H1 (cell line): ENCODE results near the gene CEP41. TPM values are rescaled to one million over a fixed set of nuclear protein-coding genes. Genes with fewer than 3 reads are reported as not detected.

ENCODE experiments used
- CTCF ChIA-PET: fragments of 300-600 bp; sonication (Branson Sonifier 250); formaldehyde crosslinking; loops from one replicate; lab custom pipeline; 2021; ENCODE audit not compliant: partially characterized antibody; lab: Charles Lee
- POLR2A ChIA-PET: fragments of 300-600 bp; sonication (Branson Sonifier 250); formaldehyde crosslinking; loops from one replicate; lab custom pipeline; 2021; ENCODE audit warnings: inconsistent platforms; ENCODE audit not compliant: partially characterized antibody; lab: Charles Lee
- DNase-seq, 2 experiments: peaks; one replicate each; pipeline versions ENCODE4 v3.0.0 to v3.0.0-alpha.2; 2010 to 2022; ENCODE audit warnings: low spot score in 2 of 2, low read depth in 1 of 2, mixed read lengths in 1 of 2
- FAIRE-seq: peaks from 2 replicates; lab custom pipeline; 2011; peaks lifted over from hg19 to GRCh38; lab: Jason Lieb, UNC
- H2AFZ ChIP-seq: 2 replicates; pipeline ENCODE4 v1.8.1; 2012; ENCODE audit warnings: low read length, inconsistent platforms
- H2AK5ac ChIP-seq: 2 replicates; pipeline ENCODE4 v1.6.1; 2013; ENCODE audit warnings: low read depth, low read length
- H2BK120ac ChIP-seq: replicated peaks from 2 replicates; pipeline ENCODE3; 2013; ENCODE audit warnings: low read depth, low read length, inconsistent platforms
- H2BK12ac ChIP-seq: 2 replicates; pipeline ENCODE4 v1.6.1; 2013; ENCODE audit warnings: low read depth, low read length
- H2BK15ac ChIP-seq: 2 replicates; pipeline ENCODE4 v1.6.1; 2013; ENCODE audit warnings: low read length
- H2BK20ac ChIP-seq: 2 replicates; pipeline ENCODE4 v1.6.1; 2013; ENCODE audit warnings: low read length
- H2BK5ac ChIP-seq: 2 replicates; pipeline ENCODE4 v1.6.1; 2013; ENCODE audit warnings: low read depth, low read length
- H3K14ac ChIP-seq: 2 replicates; pipeline ENCODE4 v1.6.1; 2013; ENCODE audit warnings: inconsistent platforms; ENCODE audit not compliant: insufficient read length
- H3K18ac ChIP-seq: 2 replicates; pipeline ENCODE4 v1.6.1; 2013; ENCODE audit warnings: low read length; ENCODE audit errors: extremely low read depth
- H3K23ac ChIP-seq: 2 replicates; pipeline ENCODE4 v1.6.1; 2013; ENCODE audit warnings: inconsistent platforms; ENCODE audit not compliant: insufficient read length
- H3K23me2 ChIP-seq: 2 replicates; pipeline ENCODE4 v1.6.1; 2013; ENCODE audit warnings: low read depth, low read length
- H3K27ac ChIP-seq: 2 replicates; pipeline ENCODE4 v1.6.1; 2011; ENCODE audit warnings: low read depth, low read length, inconsistent platforms
- H3K27me3 ChIP-seq, 4 experiments: replicated peaks in 1 of 4; 1 replicate in 1 of 4; 2 replicates in 3 of 4; pipeline versions ENCODE4 v1.6.1 to v1.8.1; 2011 to 2013; ENCODE audit warnings: low read length in 3 of 4, mild to moderate bottlenecking in 3 of 4, inconsistent platforms in 2 of 4, mixed read lengths in 2 of 4, moderate library complexity in 1 of 4; ENCODE audit not compliant: control insufficient read depth in 3 of 4, insufficient read depth in 3 of 4; ENCODE audit errors: extremely low read depth in 1 of 4
- H3K36me3 ChIP-seq, 4 experiments: 2 replicates each; pipeline versions ENCODE4 v1.6.1 to v1.8.1; 2011 to 2013; ENCODE audit warnings: mild to moderate bottlenecking in 4 of 4, low read length in 3 of 4, moderate library complexity in 2 of 4, control low read depth in 1 of 4, inconsistent platforms in 1 of 4; ENCODE audit not compliant: insufficient read depth in 4 of 4, control insufficient read depth in 2 of 4
- H3K4ac ChIP-seq: replicated peaks from 2 replicates; pipeline ENCODE3; 2013; ENCODE audit warnings: low read length, low read depth, mixed read lengths, inconsistent platforms; ENCODE audit not compliant: insufficient read length
- H3K4me1 ChIP-seq, 4 experiments: replicated peaks in 1 of 4; 1 replicate in 1 of 4; 2 replicates in 3 of 4; pipeline versions ENCODE4 v1.6.1 to v1.8.1; 2011 to 2013; ENCODE audit warnings: low read length in 3 of 4, inconsistent platforms in 2 of 4, mixed read lengths in 1 of 4; ENCODE audit not compliant: insufficient read depth in 4 of 4, control insufficient read depth in 3 of 4
- H3K4me2 ChIP-seq, 2 experiments: 2 replicates each; pipeline versions ENCODE4 v1.6.1 to v1.8.1; 2011 to 2013; ENCODE audit warnings: low read depth in 2 of 2, low read length in 2 of 2, control low read depth in 1 of 2, inconsistent platforms in 1 of 2, mild to moderate bottlenecking in 1 of 2; ENCODE audit not compliant: insufficient read depth in 1 of 2
- H3K4me3 ChIP-seq, 4 experiments: fragments of 200-600, 300-600 bp in 1 of 4; sonication (generic), shearing (Covaris generic), sonication (Bioruptor Twin) in 1 of 4; 2 replicates each; pipeline versions ENCODE4 v1.5.1 to v1.8.1; 2011 to 2016; ENCODE audit warnings: low read length in 4 of 4, low read depth in 3 of 4, control low read depth in 2 of 4, inconsistent platforms in 2 of 4, mild to moderate bottlenecking in 2 of 4, mixed read lengths in 1 of 4, moderate library complexity in 1 of 4; ENCODE audit not compliant: insufficient read depth in 2 of 4; ENCODE audit errors: extremely low read depth in 1 of 4
- H3K56ac ChIP-seq: replicated peaks from 2 replicates; pipeline ENCODE3; 2013; ENCODE audit warnings: low read depth, mild to moderate bottlenecking, mixed read lengths, low read length, inconsistent platforms; ENCODE audit not compliant: insufficient read length
- H3K79me1 ChIP-seq: 2 replicates; pipeline ENCODE4 v1.6.1; 2013; ENCODE audit warnings: low read depth, low read length, control low read depth
- H3K79me2 ChIP-seq, 2 experiments: 2 replicates each; pipeline versions ENCODE4 v1.6.1 to v1.8.1; 2012 to 2013; ENCODE audit warnings: low read length in 2 of 2, mild to moderate bottlenecking in 2 of 2, inconsistent platforms in 1 of 2; ENCODE audit not compliant: insufficient read depth in 2 of 2, control insufficient read depth in 1 of 2
- H3K9ac ChIP-seq, 4 experiments: replicated peaks in 1 of 4; 1 replicate in 1 of 4; 2 replicates in 3 of 4; pipeline versions ENCODE4 v1.6.1 to v1.8.1; 2011 to 2013; ENCODE audit warnings: low read depth in 3 of 4, low read length in 3 of 4, control low read depth in 2 of 4, mild to moderate bottlenecking in 2 of 4, moderate library complexity in 2 of 4, inconsistent platforms in 1 of 4; ENCODE audit errors: extremely low read depth in 1 of 4
- H3K9me3 ChIP-seq, 2 experiments: 2 replicates each; pipeline versions ENCODE4 v1.6.1 to v1.8.1; 2012 to 2013; ENCODE audit warnings: mild to moderate bottlenecking in 2 of 2, moderate library complexity in 2 of 2, control low read depth in 1 of 2, inconsistent platforms in 1 of 2, low read depth in 1 of 2, low read length in 1 of 2, mixed read lengths in 1 of 2; ENCODE audit not compliant: insufficient read depth in 2 of 2
- H4K20me1 ChIP-seq, 2 experiments: replicated peaks in 1 of 2; 2 replicates each; pipeline versions ENCODE3 to v1.8.1; 2011 to 2013; ENCODE audit warnings: inconsistent platforms in 2 of 2, low read length in 2 of 2, mild to moderate bottlenecking in 1 of 2; ENCODE audit not compliant: insufficient read depth in 2 of 2, control insufficient read depth in 1 of 2
- H4K5ac ChIP-seq: 2 replicates; pipeline ENCODE4 v1.6.1; 2013; ENCODE audit warnings: low read length, low read depth, mixed read lengths, inconsistent platforms; ENCODE audit not compliant: insufficient read length
- H4K8ac ChIP-seq: 2 replicates; pipeline ENCODE4 v1.8.0; 2013; ENCODE audit warnings: mild to moderate bottlenecking, moderate library complexity, low read length, inconsistent platforms; ENCODE audit not compliant: insufficient read depth; ENCODE audit errors: extremely low read depth
- H4K91ac ChIP-seq: replicated peaks from 2 replicates; pipeline ENCODE3; 2013; ENCODE audit warnings: low read length, mixed read lengths, inconsistent platforms; ENCODE audit not compliant: insufficient read length
- JUN ChIP-seq: IDR thresholded peaks from 2 replicates; pipeline ENCODE4 v1.6.1; 2011; ENCODE audit warnings: low read depth, mild to moderate bottlenecking, improper control_type of control experiment, low read length
- KDM1A ChIP-seq: fragments of 200-600, 300-600 bp; sonication (generic); IDR thresholded peaks from 2 replicates; pipeline ENCODE4 v1.7.1; 2016; ENCODE audit warnings: mild to moderate bottlenecking, low read length, borderline replicate concordance
- POU5F1 ChIP-seq: IDR thresholded peaks from 2 replicates; pipeline ENCODE4 v1.6.1; 2011; ENCODE audit warnings: low read depth, mild to moderate bottlenecking, low read length, moderate library complexity
- WGBS, 2 experiments: shearing (Covaris generic) in 1 of 2; methylation state at CpG; one replicate each; pipeline versions ENCODE4 v1.1.6 to v1.1.7; 2013 to 2015; ENCODE audit warnings: low lambda C conversion rate in 2 of 2, mixed read lengths in 2 of 2, inconsistent platforms in 1 of 2, low coverage in 1 of 2, missing lambda C conversion rate in 1 of 2; ENCODE audit not compliant: insufficient replicate concordance in 2 of 2, insufficient coverage in 1 of 2, insufficient read length in 1 of 2; ENCODE audit errors: extremely low coverage in 1 of 2, missing lambda C conversion rate in 1 of 2; 5-methylcytosine and 5-hydroxymethylcytosine counted together
- polyA plus RNA-seq, 7 experiments: library from polyadenylated mRNA; depleted of rRNA in 3 of 7; stranded (reverse) in 5 of 7; unstranded in 2 of 7; fragments of >200 nt in 5 of 7; fragments of 200-250 nt in 2 of 7; gene quantifications; 1 replicate in 5 of 7; 2 replicates in 1 of 7; 4 replicates in 1 of 7; pipeline versions ENCODE4 v1.2.1 to v1.2.3, GENCODE V29; 2011 to 2013; ENCODE audit warnings: missing spikeins in 2 of 7, mixed read lengths in 2 of 7
- total RNA-seq: library from RNA; stranded (reverse); fragmentation: NEBNext Ultra II Directional; extraction: Animal tissue kit (Norgen Biotek cat#: 25700); gene quantifications from 2 replicates; pipeline ENCODE4 v1.2.1, GENCODE V29; 2021

The CEP41 gene
- total and polyA plus RNA-seq, 2 of the 8 experiments (the other 6 are each of a cell fraction or from before 2014, with no cell fraction given) = 9.3 to 12.8 TPM

- DNase-seq = no peak
- H3K27me3 ChIP-seq = no peaks in the 10 kb centered on the region
- TF ChIP-seq POU5F1 (no peak), KDM1A (no peak), JUN (no peak)
- H3K23me2 ChIP-seq = no peaks in the 10 kb centered on the region
- no peaks in the 10 kb centered on the region for H4K20me1 ChIP-seq
- no peaks in the 10 kb centered on the region for H3K9me3 ChIP-seq
- H3K4me3 ChIP-seq = no peak overlapping the region
- no peak overlapping the region for H4K8ac ChIP-seq
- H3K36me3 ChIP-seq = no peaks in the 10 kb centered on the region
- H3K56ac ChIP-seq = no peak overlapping the region
- no peak overlapping the region for H3K4me2 ChIP-seq
- CTCF ChIA-PET = no interaction called here
- no peak overlapping the region for H3K27ac ChIP-seq
- H3K4ac ChIP-seq = no peak overlapping the region
- no peaks in the 10 kb centered on the region for H3K79me2 ChIP-seq
- no peak overlapping the region for H3K18ac ChIP-seq
- 86% methylated on average over 4 of the region's 4 CpGs; no CpG with 5 or more reads in 1 of the 2 experiments for WGBS, 2 experiments
- H2AK5ac ChIP-seq = no peak overlapping the region
- no peak overlapping the region for H4K91ac ChIP-seq
- H2BK12ac ChIP-seq = no peak overlapping the region
- peaks cover 0 to 2% (median 0%) of the 10 kb centered on the region in 4 experiments; a peak in 2 of 7 replicates for H3K4me1 ChIP-seq
- FAIRE-seq = no peak
- H4K5ac ChIP-seq = no peak overlapping the region
- no peak overlapping the region for H3K23ac ChIP-seq
- H2BK15ac ChIP-seq = no peak overlapping the region
- H2BK20ac ChIP-seq = no peak overlapping the region
- no peak overlapping the region for H2BK5ac ChIP-seq
- H2AFZ ChIP-seq = no peak overlapping the region
- H3K9ac ChIP-seq = no peak overlapping the region
- no peak overlapping the region for H2BK120ac ChIP-seq
- POLR2A ChIA-PET = no interaction called here
- H3K14ac ChIP-seq = no peak overlapping the region
- no peaks in the 10 kb centered on the region for H3K79me1 ChIP-seq
These were observed 14.3 kb downstream of the CEP41 start for GRCh38 chr7:130426564-130426963.
